H7 (cell line): ENCODE measurements around the gene MBTPS1. TPM values are rescaled to one million over a fixed set of nuclear protein-coding genes. Genes with fewer than 3 reads are reported as not detected.
A peak's percentile ranks its signal among the peaks of the same experiment; 100 is the strongest.

Experiments
- DNase-seq: peaks from one replicate; pipeline ENCODE4 v3.0.0; 2012
- H3K27me3 ChIP-seq: 2 replicates; pipeline ENCODE4 v1.6.0; 2011; ENCODE audit warnings: mild to moderate bottlenecking, low read length; ENCODE audit not compliant: control insufficient read depth, insufficient read depth
- H3K36me3 ChIP-seq: replicated peaks from 2 replicates; pipeline ENCODE4 v1.5.1; 2011; ENCODE audit warnings: low read length; ENCODE audit not compliant: control insufficient read depth, insufficient read depth
- H3K4me3 ChIP-seq: 2 replicates; pipeline ENCODE4 v1.5.1; 2011; ENCODE audit warnings: low read depth, mild to moderate bottlenecking, control low read depth, low read length, moderate library complexity; ENCODE audit not compliant: insufficient read depth
- total RNA-seq: library from RNA; depleted of rRNA; stranded (reverse); fragments of >200 nt; shearing (Covaris generic); gene quantifications from 2 replicates; pipeline ENCODE4 v1.2.3, GENCODE V29; 2014

MBTPS1 gene
- total RNA-seq, 1 experiment from 2014 or later, result 34.4 TPM

DNA sequence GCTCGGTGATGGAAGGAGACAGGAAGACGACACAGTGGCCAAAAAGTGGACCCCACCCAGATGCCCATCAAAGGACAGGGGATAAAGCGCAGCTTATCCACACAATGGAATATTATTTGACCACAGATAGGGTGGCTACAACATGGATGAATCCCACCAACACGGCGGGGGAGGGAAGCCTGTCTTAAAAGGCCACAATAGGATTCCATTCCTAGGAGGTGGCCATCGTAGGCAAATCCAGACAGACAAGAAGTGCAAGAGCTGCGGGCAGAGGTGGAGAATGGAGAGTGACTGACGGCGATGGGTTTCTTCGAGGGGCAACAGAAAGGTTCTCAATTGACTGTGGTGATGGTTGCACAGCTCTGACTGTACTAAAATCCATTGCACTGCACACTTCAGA lies 90.1 kb downstream of the MBTPS1 start:
- H3K4me3 ChIP-seq, result no peak overlapping the region
- no peaks in the 10 kb centered on the region for H3K36me3 ChIP-seq
- DNase-seq, result no peak
- H3K27me3 ChIP-seq, result no peaks in the 10 kb centered on the region

GRCh38 chr16:84024854-84025253 lies 91.9 kb downstream of the MBTPS1 start:
- no peaks in the 10 kb centered on the region for H3K27me3 ChIP-seq
- no peaks in the 10 kb centered on the region for H3K36me3 ChIP-seq
- H3K4me3 ChIP-seq, result no peak overlapping the region
- DNase-seq, result no peak

GRCh38 chr16:84022644-84023043 lies 94.1 kb downstream of the MBTPS1 start:
- no peaks in the 10 kb centered on the region for H3K36me3 ChIP-seq
- no peaks in the 10 kb centered on the region for H3K27me3 ChIP-seq
- peak; percentile 45 for DNase-seq
- H3K4me3 ChIP-seq, result no peak overlapping the region

- no peaks in the 10 kb centered on the region for H3K27me3 ChIP-seq
- H3K4me3 ChIP-seq, result no peak overlapping the region
- DNase-seq, result no peak
- no peaks in the 10 kb centered on the region for H3K36me3 ChIP-seq
These were observed 95.3 kb downstream of the MBTPS1 start for GRCh38 chr16:84021488-84021887.

DNA sequence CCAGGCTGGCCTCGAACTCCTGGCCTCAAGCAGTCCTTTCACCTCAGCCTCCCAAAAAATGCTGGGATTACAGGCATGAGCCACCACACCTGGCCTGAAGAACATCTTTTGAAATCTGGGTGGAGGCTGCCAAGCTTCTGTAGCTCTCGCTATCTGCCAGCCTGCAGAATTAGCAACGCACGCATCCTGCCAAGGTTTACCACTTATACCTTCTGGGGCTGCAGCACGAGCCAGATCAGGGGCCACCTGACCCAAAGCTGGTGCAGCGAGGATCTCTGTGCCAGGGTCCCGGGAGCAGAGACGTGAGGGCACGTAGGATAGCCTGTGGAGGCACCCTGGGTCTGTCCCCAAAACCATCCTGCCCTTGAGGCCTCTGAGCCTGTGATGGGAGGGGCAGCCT lies 96.4 kb downstream of the MBTPS1 start:
- Histone ChIP-seq H3K36me3 (no peaks in the 10 kb centered on the region), H3K4me3 (no peak overlapping the region), H3K27me3 (no peaks in the 10 kb centered on the region)
- DNase-seq, result no peak

DNA sequence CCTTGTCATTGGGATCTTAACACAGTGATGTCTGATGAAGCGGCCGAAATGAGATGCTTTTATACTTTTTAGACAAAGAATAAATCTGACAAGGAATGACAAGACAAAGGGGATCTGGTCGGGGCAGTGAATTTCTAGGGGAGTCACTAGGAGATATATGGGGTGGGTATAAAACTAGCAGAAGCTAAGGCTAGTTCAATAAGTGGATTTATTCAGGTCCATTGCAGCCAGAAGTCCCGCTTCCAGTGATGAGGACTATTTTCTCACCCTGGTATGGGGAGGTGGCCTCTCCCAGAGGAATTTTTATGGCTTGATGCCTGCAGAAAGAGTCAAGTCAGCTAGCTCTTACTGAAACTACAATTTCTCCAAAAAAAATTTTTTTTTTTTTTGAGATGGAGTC lies 98.0 kb downstream of the MBTPS1 start:
- Histone ChIP-seq H3K4me3 (no peak overlapping the region), H3K27me3 (no peaks in the 10 kb centered on the region), H3K36me3 (no peaks in the 10 kb centered on the region)
- no peak for DNase-seq

GRCh38 chr16:84016477-84016876 lies 100.3 kb downstream of the MBTPS1 start:
- Histone ChIP-seq H3K36me3 (no peaks in the 10 kb centered on the region), H3K4me3 (no peak overlapping the region), H3K27me3 (no peaks in the 10 kb centered on the region)
- no peak for DNase-seq

DNA sequence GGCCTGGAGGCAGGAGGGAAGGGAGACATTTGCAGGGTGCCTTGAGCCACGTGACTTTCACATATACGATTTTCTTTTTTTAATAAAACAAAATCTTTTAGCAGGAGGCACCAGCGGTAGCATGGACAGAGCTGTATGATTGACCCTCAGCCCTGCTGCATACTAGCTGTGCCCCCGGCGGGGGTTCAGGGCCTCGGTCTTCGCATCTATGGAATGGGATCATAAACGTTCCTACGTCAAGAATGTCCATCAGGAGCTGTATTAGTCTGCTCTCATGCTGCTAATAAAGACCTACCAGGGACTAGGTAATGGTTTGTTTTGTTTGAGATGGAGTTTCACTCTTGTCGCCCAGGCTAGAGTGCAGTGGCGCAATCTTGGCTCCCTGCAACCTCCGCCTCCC lies 101.3 kb downstream of the MBTPS1 start:
- no peaks in the 10 kb centered on the region for H3K27me3 ChIP-seq
- H3K36me3 ChIP-seq, result no peaks in the 10 kb centered on the region
- DNase-seq, result no peak
- H3K4me3 ChIP-seq, result no peak overlapping the region

DNA sequence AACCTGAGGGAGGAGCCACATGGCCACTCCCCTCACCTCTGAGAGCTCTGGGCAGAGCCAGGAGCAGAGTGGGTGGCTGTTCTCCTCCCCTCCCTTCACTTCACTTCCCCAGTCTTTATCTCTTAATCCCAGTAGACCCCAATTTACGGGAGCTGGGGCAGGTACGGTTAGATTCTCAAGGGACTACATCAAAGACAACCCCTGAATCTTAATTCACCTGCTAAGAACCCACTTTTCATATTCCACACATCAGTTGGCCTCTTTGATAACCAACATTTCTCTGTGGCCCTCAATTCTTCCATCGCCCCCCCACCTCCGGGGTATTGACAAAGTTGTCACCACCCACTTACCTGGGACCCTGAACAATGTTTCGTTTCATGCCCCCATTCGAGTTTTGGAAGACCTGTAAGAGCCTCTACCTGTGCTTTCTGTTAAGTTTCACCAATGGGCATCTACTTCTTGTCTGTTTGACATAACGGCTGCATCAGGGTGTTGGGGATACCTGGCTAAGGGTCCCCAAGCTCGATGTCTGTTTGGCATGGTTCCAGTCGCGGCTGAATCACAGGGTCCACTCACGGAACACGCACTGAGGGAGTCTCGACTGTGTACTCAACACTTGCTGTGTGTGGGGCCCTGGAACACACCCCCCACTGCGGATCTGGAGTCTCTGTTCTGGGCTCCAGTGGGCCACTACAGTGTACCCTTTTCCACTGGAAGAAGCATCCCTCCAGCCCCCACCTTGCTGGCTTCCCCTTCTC lies 102.0 kb downstream of the MBTPS1 start:
- H3K4me3 ChIP-seq, result no peak overlapping the region
- no peaks in the 10 kb centered on the region for H3K36me3 ChIP-seq
- DNase-seq, result no peak
- no peaks in the 10 kb centered on the region for H3K27me3 ChIP-seq

- DNase-seq, result peak; percentile 97
- Histone ChIP-seq H3K4me3 (no peak overlapping the region), H3K36me3 (no peaks in the 10 kb centered on the region), H3K27me3 (no peaks in the 10 kb centered on the region)
These were observed 102.8 kb downstream of the MBTPS1 start for GRCh38 chr16:84013787-84014569.

DNA sequence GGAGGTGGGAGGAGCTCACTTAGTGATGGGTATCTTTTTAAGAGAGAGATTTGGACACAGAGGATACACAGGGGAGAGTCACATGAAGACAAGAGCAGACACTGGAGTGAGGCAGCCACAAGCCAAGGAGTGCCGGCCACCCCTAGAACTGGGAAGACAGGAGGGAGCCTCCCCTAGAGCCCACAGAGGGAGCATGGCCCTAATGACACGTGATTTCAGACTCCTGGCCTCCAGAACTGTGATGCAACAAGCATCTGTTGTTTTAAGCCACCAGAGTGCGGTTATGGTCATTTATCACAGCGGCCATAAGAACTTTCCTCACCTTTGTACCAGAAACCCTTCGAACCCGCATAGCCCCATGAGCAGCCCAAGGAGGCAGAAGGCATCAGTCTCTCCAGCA lies 107.5 kb downstream of the MBTPS1 start:
- H3K27me3 ChIP-seq, result no peaks in the 10 kb centered on the region
- no peak overlapping the region for H3K4me3 ChIP-seq
- DNase-seq, result no peak
- no peaks in the 10 kb centered on the region for H3K36me3 ChIP-seq

DNA sequence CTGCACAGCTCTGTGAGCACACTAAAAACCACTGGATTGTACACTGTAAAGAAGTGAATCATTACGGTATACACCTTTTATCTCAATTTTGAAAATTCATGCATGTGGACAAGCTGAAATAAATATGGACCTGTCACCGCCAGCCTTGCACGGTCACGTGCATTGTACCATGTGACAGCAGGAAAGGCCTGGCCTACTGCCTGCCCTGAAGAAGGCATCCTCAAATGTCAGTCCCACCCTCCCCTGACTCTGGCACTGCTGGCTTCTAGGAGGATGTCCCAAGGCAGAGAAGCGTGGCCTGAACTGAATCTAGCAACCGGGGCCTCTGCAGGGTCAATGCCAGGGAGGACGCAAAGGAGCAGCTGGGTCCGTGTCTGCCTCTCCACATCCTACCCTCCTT lies 108.8 kb downstream of the MBTPS1 start:
- no peak for DNase-seq
- no peaks in the 10 kb centered on the region for H3K36me3 ChIP-seq
- H3K4me3 ChIP-seq, result no peak overlapping the region

DNA sequence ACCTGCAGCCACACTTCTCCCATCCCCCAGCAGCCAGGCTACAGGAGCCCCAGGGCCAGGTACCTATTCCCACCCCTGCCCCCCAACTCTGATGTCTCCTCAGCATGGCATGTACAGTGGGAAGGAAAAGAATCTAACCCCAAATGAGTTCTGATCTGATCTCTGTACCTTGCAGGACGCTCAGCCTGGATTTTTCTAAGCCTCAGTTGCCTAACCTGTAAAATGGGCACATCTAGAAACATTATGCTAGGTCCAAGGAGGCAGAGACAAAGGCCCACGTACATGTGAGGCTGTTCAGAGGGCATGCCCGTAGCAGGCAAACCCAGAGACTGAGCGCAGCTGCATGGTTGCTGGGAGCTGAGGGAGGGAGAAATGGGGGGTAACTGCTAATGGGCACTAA lies 109.2 kb downstream of the MBTPS1 start:
- Histone ChIP-seq H3K27me3 (no peaks in the 10 kb centered on the region), H3K4me3 (no peak overlapping the region), H3K36me3 (no peaks in the 10 kb centered on the region)
- DNase-seq, result no peak

More for the DNA sequence above, 108.8 kb downstream of the MBTPS1 start:
- H3K27me3 ChIP-seq, result no peaks in the 10 kb centered on the region

DNA sequence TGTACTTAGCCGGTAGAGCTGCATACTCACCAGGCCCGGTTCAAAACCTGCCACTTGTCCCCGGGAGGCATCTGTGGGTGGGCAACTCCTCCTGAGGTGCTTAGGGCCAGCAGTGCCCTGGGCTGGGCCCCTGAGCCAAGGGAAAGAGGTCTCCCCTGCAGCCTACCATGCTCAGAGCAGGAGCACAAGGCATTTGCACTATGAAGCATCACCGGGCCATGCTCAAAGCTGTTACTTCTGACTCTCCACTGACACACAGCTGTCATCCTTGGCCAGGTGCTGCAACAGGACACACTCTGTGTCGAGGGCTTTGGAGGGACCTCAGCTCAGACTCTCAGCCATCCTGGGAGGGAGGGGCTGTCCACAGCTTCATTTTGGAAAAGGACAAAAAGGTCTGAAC lies 111.4 kb downstream of the MBTPS1 start:
- DNase-seq, result no peak
- Histone ChIP-seq H3K4me3 (no peak overlapping the region), H3K27me3 (no peaks in the 10 kb centered on the region), H3K36me3 (no peaks in the 10 kb centered on the region)

GRCh38 chr16:84004442-84004841 lies 112.3 kb downstream of the MBTPS1 start:
- H3K36me3 ChIP-seq, result no peaks in the 10 kb centered on the region
- no peak overlapping the region for H3K4me3 ChIP-seq
- H3K27me3 ChIP-seq, result no peaks in the 10 kb centered on the region
- no peak for DNase-seq
